HG03045 (cell line): ENCODE measurements around the gene SULT1C4.
"Not testable (repeated sequence)": the region's sequence is repeated elsewhere in the genome, so short reads cannot be mapped to it uniquely, and the experiment has no call there.

ENCODE experiments used
- ATAC-seq: cut with Tn5 transposase; IDR thresholded peaks from one replicate; pipeline ENCODE4 v1.9.1; 2021; ENCODE audit warnings: mild to moderate bottlenecking, moderate library complexity; ENCODE audit not compliant: unreplicated experiment

The SULT1C4 gene

GRCh38 chr2:108412995-108413710 lies 35.4 kb downstream of the SULT1C4 start:
- no peak for ATAC-seq

- no peak for ATAC-seq
These were observed 35.9 kb downstream of the SULT1C4 start for GRCh38 chr2:108413711-108414095.

- no peak for ATAC-seq
These were observed 36.6 kb downstream of the SULT1C4 start for GRCh38 chr2:108414256-108414876.

DNA sequence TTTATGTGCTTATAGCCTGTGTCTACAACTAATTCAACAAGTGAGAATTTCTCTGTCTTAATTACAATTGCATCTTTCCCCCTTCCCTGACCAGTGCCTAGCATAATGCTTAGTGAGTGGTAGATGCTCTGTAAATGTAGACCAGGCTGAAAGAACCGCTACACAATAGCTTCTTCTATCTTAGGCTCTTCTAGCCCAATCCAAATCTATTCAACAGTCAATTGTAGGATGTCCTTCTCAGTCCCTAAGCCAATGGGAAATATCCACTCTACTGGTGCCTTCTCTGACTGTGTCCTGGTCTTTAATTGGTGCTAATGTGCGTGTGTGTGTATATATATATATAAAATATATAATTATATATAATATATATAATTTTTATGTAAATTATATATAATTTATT lies 37.2 kb downstream of the SULT1C4 start:
- no peak for ATAC-seq

GRCh38 chr2:108417254-108417653 lies 39.5 kb downstream of the SULT1C4 start:
- no peak for ATAC-seq

DNA sequence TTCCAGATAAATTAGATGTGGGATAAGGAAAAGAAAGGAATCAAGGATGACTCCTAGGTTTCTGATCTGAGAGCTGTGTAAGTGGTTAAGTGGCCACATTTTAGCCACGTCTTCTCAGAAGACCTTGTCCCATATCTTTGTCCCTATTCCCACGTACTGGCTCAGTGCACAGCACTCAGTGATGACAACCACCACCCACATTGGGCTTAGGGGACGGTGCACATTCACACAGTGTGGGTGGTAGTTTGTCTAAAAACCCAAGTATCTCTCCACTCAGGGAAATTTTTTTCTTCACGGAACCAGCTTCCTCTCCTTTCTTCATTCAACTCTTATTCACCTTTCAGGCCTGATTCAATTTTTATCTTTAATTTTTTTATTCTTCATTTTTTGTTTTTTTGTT lies 40.7 kb downstream of the SULT1C4 start:
- no peak for ATAC-seq

DNA sequence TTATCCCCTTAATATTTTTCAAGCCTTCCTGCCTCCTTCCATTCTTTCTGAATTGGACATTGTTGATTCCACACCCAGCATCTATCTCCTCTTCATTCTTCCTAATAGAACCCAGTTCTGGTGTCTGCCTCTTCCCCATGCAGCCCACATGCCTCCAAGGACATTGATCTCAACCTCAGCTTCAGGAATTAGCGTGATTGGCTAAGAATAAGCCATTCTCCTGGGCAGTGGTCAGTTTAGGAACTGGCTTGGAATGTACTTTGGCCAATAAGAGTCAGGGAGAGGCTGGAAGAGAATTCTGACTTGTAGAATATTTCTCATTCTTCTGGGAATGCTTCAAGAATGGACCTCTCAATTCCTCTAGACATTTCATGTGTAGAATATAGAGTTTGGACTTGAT lies 45.3 kb downstream of the SULT1C4 start:
- ATAC-seq: no peak

DNA sequence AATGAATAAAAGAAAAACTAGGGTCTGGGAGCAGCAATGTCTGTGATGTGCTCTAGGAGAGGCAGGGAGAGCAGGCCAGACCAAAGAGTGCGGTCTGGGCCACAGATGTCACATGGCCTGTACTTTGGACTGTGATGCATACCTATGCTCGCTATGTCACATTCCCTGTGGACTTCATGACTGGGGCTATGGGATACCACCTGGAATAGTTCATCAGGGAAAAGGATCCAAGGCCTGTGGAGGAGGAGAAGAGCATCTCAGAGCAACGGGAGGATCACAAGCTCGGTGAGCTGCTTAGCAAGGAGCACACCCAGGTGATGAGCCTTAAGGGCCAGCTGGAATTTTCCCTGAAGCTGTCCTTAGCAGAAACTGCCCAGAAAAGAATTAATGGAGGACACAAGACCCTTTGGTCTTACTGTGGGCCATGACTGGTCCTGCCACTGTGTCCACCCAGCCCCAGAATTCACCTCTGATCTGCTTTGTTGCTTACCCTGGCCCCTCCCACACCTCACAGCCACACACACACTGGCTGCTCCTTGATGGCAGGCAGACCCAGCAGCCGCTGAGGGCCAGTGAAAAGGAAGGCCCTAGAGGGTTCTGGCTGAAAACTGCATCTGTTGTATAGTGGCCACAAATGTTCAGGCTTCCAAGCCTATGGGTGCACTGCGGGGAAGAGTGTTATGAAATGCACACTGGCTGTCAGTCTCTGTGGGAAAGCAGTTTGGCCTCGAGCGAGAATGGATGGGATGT lies 45.9 kb downstream of the SULT1C4 start:
- no peak for ATAC-seq

DNA sequence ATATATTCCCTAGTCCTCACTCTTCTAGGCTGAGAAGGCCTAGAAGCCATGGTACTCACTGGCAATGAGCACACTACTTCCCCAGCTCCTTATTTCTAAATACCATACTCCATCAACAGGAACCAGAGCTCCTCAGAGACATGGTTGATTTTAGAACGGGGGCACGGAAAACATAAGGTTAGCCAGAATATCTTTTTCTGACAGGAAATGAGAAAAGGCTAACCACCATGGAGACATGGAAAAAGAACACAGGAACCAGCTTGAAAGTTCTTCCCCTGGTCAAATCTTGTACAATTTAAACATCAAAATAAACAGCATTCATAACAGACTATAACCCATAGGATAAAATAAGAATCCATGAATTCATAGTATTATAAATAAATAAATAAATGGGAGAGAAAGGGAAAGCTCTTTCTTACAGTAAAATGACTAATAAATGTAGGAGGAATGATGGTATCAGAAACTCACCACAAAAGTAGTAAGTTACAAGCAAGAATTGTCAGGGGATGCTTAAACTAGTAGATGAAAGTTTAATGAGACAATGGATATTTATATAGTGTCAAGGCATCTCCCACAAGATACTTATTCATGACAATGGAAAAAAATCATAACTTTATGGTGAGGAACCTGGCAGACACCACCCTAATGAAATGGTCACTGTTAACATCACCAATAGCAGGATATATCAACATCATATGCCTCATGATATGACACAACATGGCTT lies 50.7 kb downstream of the SULT1C4 start:
- no peak for ATAC-seq

DNA sequence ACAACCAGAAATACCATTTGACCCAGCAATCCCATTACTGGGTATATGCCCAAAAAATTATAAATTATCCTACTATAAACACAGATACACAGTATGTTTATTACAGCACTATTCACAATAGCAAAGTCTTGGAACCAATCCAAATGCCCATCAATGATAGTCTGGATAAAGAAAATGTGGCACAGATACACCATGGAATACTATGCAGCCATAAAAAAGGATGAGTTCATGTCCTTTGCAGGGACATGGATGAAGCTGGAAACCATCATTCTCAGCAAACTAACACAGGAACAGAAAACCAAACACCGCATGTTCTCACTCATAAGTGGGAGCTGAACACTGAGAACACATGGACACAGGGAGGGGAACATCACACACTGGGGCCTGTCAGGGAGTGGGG lies 57.8 kb downstream of the SULT1C4 start:
- ATAC-seq: not testable (repeated sequence)

DNA sequence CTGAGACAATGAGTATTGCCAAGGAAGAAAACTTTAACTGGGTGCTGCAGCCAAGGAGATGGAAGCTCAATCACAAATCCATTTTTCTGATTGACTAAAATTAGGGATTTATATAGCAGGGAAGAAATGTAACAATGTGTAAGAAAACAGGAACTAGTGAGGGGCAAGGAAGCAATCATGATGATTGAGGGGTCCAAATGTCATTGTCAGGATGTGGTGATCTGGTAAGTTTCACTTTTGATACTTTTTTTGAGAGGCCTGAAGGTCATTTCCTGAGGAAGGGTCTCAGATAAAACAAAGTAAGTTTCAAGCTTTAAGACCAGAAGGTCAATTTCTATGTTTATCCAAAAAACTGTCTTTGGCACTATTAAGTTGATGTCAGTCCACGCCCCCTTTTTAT lies 59.2 kb downstream of the SULT1C4 start:
- ATAC-seq: no peak
